Activated T-cell treated with anti-CD3 and anti-CD28 coated beads for 1 hour (primary cell): ENCODE measurements around the gene NUMB.

Source experiments
- DNase-seq: peaks from one replicate; pipeline ENCODE4 v3.0.0-alpha.2; 2020; ENCODE audit warnings: low read depth

Gene NUMB

DNA sequence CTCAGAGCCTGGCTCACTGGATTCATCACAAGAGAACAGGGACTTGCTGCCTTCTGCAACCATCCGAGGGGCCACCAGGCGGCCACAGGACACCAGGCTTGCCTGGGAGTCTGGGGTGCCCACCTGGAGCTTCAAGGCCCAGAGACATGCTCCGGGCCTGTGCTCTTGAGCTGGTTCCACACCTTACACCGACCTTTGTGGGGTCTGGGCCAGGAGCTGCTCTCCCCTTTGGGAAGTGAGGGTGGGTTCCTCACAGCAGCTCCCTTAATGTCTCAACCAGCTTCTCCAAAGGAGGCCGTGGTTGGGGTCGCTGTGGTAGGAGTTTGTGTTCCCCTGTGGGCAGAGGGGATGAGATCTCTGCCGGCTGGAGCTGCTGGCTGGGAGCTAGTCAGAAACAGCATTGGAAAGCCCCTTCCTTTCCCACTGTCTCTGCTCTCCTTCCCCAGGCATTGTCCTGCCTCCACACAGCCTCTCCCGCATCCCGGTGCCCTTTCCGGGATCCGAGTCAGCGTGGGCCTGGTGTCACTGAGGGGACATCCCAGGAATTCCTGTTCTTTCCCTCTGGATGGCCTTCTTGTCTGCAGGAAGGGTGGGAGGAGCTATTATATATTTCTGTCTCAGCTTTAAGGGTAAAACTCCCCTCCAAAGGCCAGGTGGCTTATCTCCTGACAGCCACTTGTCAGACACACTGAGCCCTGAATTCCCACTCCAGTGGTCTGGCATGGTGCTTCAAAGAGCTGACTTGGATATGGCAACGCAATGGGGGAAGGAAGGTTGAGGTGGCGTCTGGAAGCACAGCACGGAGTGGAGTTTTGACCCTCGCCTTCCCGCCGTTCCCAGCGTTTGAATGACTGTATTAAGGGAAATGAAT, 226.1 kb downstream of the NUMB start:
- no peak for DNase-seq

DNA sequence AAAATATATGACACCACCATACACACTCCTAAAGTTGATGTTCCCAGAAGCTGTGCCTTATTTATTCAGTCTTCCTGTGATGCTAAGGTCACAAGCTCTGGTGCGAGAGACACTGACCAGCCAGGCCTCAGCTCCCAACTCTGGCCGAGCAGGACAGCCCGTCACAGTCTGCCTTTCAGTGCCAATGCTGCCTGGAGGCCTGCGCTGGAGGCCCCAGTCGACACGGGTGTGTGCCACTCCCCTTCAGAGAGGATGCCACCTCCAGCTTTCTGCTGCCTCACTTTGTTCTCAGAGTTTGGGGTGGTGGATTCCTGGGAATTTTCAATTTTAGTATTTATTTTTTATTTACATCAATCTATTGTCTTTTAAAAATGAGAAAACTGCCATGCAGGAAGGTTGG, 228.3 kb downstream of the NUMB start:
- no peak for DNase-seq

DNA sequence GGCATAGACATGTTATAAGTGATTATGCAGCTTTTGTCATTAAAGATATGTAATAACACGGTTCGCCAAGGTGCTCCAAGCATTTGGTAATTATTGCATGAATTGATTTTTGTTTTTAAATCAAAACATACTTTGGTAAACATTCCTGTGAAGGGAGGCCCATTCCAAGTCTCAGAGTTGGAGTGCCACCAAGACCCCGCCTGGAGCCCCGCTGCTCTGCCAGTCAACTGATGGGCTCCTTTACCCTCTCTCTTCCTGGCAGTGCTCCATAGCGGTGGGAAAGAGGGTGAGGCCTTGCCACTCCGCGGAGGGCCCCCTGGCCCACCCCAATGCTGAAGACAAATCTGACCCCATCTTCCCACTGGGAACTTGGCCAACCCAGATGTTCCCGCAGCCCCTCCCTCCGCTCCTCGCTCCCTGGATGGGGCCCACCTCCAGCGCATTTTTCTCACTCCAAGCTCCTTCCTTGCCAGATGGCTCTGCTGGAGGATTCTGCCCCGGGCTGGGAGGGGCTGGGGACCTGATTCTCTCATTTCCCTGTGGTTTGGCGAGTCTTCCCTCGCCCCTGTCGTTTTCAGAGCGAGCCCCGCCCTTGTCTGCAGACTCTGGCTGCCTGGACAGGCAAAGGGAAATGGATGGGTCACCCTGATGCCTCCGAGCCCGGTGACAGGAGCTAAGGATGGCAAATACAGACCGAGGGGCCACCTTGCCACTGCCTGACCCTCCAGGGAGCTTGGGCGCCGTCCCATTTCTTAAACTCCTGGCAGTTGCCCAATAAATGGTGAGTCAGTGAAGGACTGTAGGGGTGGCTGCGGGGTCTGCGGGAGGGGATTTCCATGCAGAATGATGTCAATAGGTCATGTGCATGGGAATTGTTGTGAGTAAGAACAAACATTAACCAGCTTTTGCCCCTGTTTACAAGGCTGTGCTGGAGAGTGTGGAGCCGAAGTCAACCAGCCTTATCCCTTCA, 230.2 kb downstream of the NUMB start:
- DNase-seq: no peak

DNA sequence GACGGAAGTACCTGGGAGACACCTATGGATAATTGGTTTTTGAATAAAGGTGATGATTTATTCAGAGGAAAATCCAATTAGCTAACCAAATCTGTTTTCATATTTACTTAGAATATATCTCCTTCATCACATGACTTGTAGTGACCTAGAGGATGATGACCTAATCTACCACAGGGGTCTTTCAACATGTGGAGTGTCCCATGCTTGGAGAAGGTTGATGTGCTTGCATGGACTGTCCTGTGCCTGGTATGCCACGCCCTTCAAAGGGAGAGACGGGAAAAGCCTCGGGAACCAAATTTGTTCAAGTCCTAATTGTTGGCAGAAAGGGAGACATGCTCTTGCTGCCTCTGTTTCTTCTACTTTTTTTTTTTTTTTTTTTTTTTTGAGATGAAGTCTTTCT, 232.8 kb downstream of the NUMB start:
- DNase-seq: no peak
